ENCODE results near the gene PROSER3.
"Not testable (repeated sequence)": the region's sequence is repeated elsewhere in the genome, so short reads cannot be mapped to it uniquely, and the experiment has no call there.

Gene PROSER3

GRCh38 chr19:35767288-35768081 is 9.5 kb downstream of the PROSER3 start:
- TF ChIP-seq CTCF (IDR thresholded peaks at IDR 0.05; ENCODE audit: low read depth, low read length, missing control alignments) = no peak
- DNase-seq (ENCODE audit: low read depth) = no peak
- H3K4me3 ChIP-seq (ENCODE audit: low read depth, low read length) = no peak overlapping the region

- no peak overlapping the region for H3K4me3 ChIP-seq (ENCODE audit: low read depth, low read length)
- no peak for TF ChIP-seq CTCF (IDR thresholded peaks at IDR 0.05; ENCODE audit: low read depth, low read length, missing control alignments)
- no peak for DNase-seq (ENCODE audit: low read depth)
Observed at GRCh38 chr19:35768082-35768421, 10.1 kb downstream of the PROSER3 start.

- H3K4me3 ChIP-seq (ENCODE audit: low read depth, low read length); DNase-seq (ENCODE audit: low read depth): not testable (repeated sequence)
Observed at GRCh38 chr19:35772362-35772761, 14.4 kb downstream of the PROSER3 start.

GRCh38 chr19:35773020-35773806 is 15.2 kb downstream of the PROSER3 start:
- TF ChIP-seq CTCF (IDR thresholded peaks at IDR 0.05; ENCODE audit: low read depth, low read length, missing control alignments) = no peak
- DNase-seq (ENCODE audit: low read depth) = no peak
- H3K4me3 ChIP-seq (ENCODE audit: low read depth, low read length) = no peak overlapping the region

- no peak for DNase-seq (ENCODE audit: low read depth)
- H3K4me3 ChIP-seq (ENCODE audit: low read depth, low read length) = no peak overlapping the region
- TF ChIP-seq CTCF (IDR thresholded peaks at IDR 0.05; ENCODE audit: low read depth, low read length, missing control alignments) = no peak
Observed at GRCh38 chr19:35774274-35775045, 16.5 kb downstream of the PROSER3 start.

- no peak for TF ChIP-seq CTCF (IDR thresholded peaks at IDR 0.05; ENCODE audit: low read depth, low read length, missing control alignments)
- no peak overlapping the region for H3K4me3 ChIP-seq (ENCODE audit: low read depth, low read length)
- DNase-seq (ENCODE audit: low read depth) = no peak
Observed at GRCh38 chr19:35775046-35775297, 17.0 kb downstream of the PROSER3 start.
